HEK293 (cell line): ENCODE results near the gene DNAJC10.
"Not testable (repeated sequence)": the region's sequence is repeated elsewhere in the genome, so short reads cannot be mapped to it uniquely, and the experiment has no call there.

Experiments
- CTCF ChIA-PET: fragments of 350-600 bp; formaldehyde crosslinking; extraction: SDS; loops from one replicate; lab custom pipeline; 2021; ENCODE audit warnings: antibody characterized with exemption; lab: Yijun Ruan, JAX
- POLR2A ChIA-PET: fragments of 300-600 bp; formaldehyde crosslinking; extraction: SDS; loops from one replicate; lab custom pipeline; 2020; ENCODE audit warnings: antibody characterized with exemption, inconsistent platforms; lab: Yijun Ruan, JAX
- H3K27ac ChIP-seq: fragments of 200-500 bp; sonication (Bioruptor generic); 2 replicates; pipeline ENCODE4 v1.5.1; 2014; ENCODE audit warnings: low read depth, low read length, control low read depth, inconsistent platforms; ENCODE audit errors: extremely low read depth
- H3K36me3 ChIP-seq, 2 experiments: fragments of 200-500 bp in 1 of 2; sonication (Bioruptor generic) in 1 of 2; 1 replicate in 1 of 2; 2 replicates in 1 of 2; pipeline ENCODE4 v1.5.1; 2014 to 2017; ENCODE audit warnings: inconsistent platforms in 2 of 2, low read length in 2 of 2; ENCODE audit not compliant: control insufficient read depth in 2 of 2, insufficient read depth in 1 of 2
- H3K4me1 ChIP-seq: fragments of 200-500 bp; sonication (Bioruptor generic); 2 replicates; pipeline ENCODE4 v1.5.1; 2014; ENCODE audit warnings: mild to moderate bottlenecking, low read length, inconsistent platforms; ENCODE audit not compliant: control insufficient read depth, insufficient read depth
- H3K4me3 ChIP-seq: 2 replicates; pipeline ENCODE4 v1.5.1; 2011; ENCODE audit warnings: low read depth, mild to moderate bottlenecking, control low read depth, low read length, moderate library complexity
- H3K9me3 ChIP-seq: fragments of 200-500 bp; sonication (Bioruptor generic); 2 replicates; pipeline ENCODE4 v1.5.1; 2014; ENCODE audit warnings: low read depth, low read length, inconsistent platforms; ENCODE audit not compliant: control insufficient read depth, insufficient read depth
- GLIS1 ChIP-seq: fragments of 450-650 bp; formaldehyde crosslinking; IDR thresholded peaks from 2 replicates; pipeline ENCODE4 v1.5.1; 2016; ENCODE audit warnings: missing biosample characterization, missing genetic modification characterization
- GLIS2 ChIP-seq: fragments of 450-650 bp; formaldehyde crosslinking; IDR thresholded peaks from 2 replicates; pipeline ENCODE4 v1.5.1; 2016; ENCODE audit warnings: missing biosample characterization, missing genetic modification characterization
- KLF9 ChIP-seq: fragments of 450-650 bp; formaldehyde crosslinking; IDR thresholded peaks from 2 replicates; pipeline ENCODE4 v1.5.1; 2016; ENCODE audit warnings: missing biosample characterization, missing genetic modification characterization, low read depth
- OVOL3 ChIP-seq: fragments of 450-650 bp; formaldehyde crosslinking; IDR thresholded peaks from 2 replicates; pipeline ENCODE4 v1.5.1; 2016; ENCODE audit warnings: missing biosample characterization, missing genetic modification characterization
- SP2 ChIP-seq: fragments of 450-650 bp; formaldehyde crosslinking; IDR thresholded peaks from 2 replicates; pipeline ENCODE4 v1.5.1; 2016; ENCODE audit warnings: missing biosample characterization, missing genetic modification characterization
- ZBTB11 ChIP-seq: fragments of 450-650 bp; formaldehyde crosslinking; conservative IDR thresholded peaks from 2 replicates; pipeline ENCODE4 v1.5.1; 2016; ENCODE audit warnings: low read depth, missing biosample characterization, missing genetic modification characterization
- ZNF121 ChIP-seq: fragments of 450-650 bp; formaldehyde crosslinking; IDR thresholded peaks from 2 replicates; pipeline ENCODE4 v1.5.1; 2016; ENCODE audit warnings: missing biosample characterization, missing genetic modification characterization
- ZNF169 ChIP-seq: fragments of 450-650 bp; formaldehyde crosslinking; IDR thresholded peaks from 2 replicates; pipeline ENCODE4 v1.5.1; 2016; ENCODE audit warnings: missing biosample characterization, missing genetic modification characterization
- ZNF274 ChIP-seq, 2 experiments: fragments of 200-500 bp in 1 of 2; fragments of 450-650 bp in 1 of 2; sonication (Bioruptor generic) in 1 of 2; formaldehyde crosslinking in 1 of 2; IDR thresholded peaks; 2 replicates each; pipeline versions ENCODE4 v1.5.1 to v1.6.1; 2014 to 2016; ENCODE audit warnings: borderline replicate concordance in 1 of 2, inconsistent platforms in 1 of 2, low read length in 1 of 2, missing biosample characterization in 1 of 2, missing genetic modification characterization in 1 of 2
- ZNF391 ChIP-seq: fragments of 450-650 bp; formaldehyde crosslinking; IDR thresholded peaks from 2 replicates; pipeline ENCODE4 v1.5.1; 2016; ENCODE audit warnings: low read depth, missing biosample characterization, missing genetic modification characterization, borderline replicate concordance
- ZNF404 ChIP-seq: fragments of 450-650 bp; formaldehyde crosslinking; IDR thresholded peaks from 2 replicates; pipeline ENCODE4 v1.5.1; 2017; ENCODE audit warnings: missing biosample characterization, missing genetic modification characterization
- ZNF416 ChIP-seq: fragments of 450-650 bp; formaldehyde crosslinking; IDR thresholded peaks from 2 replicates; pipeline ENCODE4 v1.5.1; 2016; ENCODE audit warnings: missing biosample characterization, missing genetic modification characterization
- ZNF571 ChIP-seq: fragments of 450-650 bp; formaldehyde crosslinking; IDR thresholded peaks from 2 replicates; pipeline ENCODE4 v1.5.0; 2017; ENCODE audit warnings: missing biosample characterization, missing genetic modification characterization
- ZNF585B ChIP-seq: fragments of 450-650 bp; formaldehyde crosslinking; IDR thresholded peaks from 2 replicates; pipeline ENCODE4 v1.5.1; 2016; ENCODE audit warnings: missing biosample characterization, missing genetic modification characterization
- ZNF621 ChIP-seq: fragments of 450-650 bp; formaldehyde crosslinking; IDR thresholded peaks from 2 replicates; pipeline ENCODE4 v1.5.1; 2017; ENCODE audit warnings: missing biosample characterization, missing genetic modification characterization
- ZNF623 ChIP-seq: fragments of 450-650 bp; formaldehyde crosslinking; IDR thresholded peaks from 2 replicates; pipeline ENCODE4 v1.5.1; 2016; ENCODE audit warnings: missing biosample characterization, missing genetic modification characterization
- ZNF626 ChIP-seq: fragments of 450-650 bp; sonication (Bioruptor Pico); formaldehyde crosslinking; IDR thresholded peaks from 2 replicates; pipeline ENCODE4 v1.5.1; 2018; ENCODE audit warnings: missing biosample characterization, missing genetic modification characterization, inconsistent platforms
- ZNF654 ChIP-seq: fragments of 450-650 bp; formaldehyde crosslinking; IDR thresholded peaks from 2 replicates; pipeline ENCODE4 v1.5.1; 2016; ENCODE audit warnings: low read depth, missing biosample characterization, missing genetic modification characterization
- ZNF664 ChIP-seq: fragments of 450-650 bp; formaldehyde crosslinking; IDR thresholded peaks from 2 replicates; pipeline ENCODE4 v1.5.1; 2016; ENCODE audit warnings: missing biosample characterization, missing genetic modification characterization
- ZNF776 ChIP-seq: fragments of 450-650 bp; formaldehyde crosslinking; IDR thresholded peaks from 2 replicates; pipeline ENCODE4 v1.5.0; 2017; ENCODE audit warnings: missing biosample characterization, missing genetic modification characterization, borderline replicate concordance
- ZSCAN23 ChIP-seq: fragments of 450-650 bp; formaldehyde crosslinking; IDR thresholded peaks from 2 replicates; pipeline ENCODE4 v1.5.1; 2016; ENCODE audit warnings: missing biosample characterization, missing genetic modification characterization

Gene DNAJC10

GRCh38 chr2:182717816-182718215 is 1.8 kb downstream of the DNAJC10 start:
- Histone ChIP-seq H3K9me3 (no peaks in the 10 kb centered on the region), H3K4me3 (no peak overlapping the region), H3K4me1 (no peaks in the 10 kb centered on the region), H3K27ac (no peak overlapping the region), H3K36me3 (peaks cover 21 to 36% of the 10 kb centered on the region in 2 experiments)
- CTCF ChIA-PET = interaction anchor here (1.2 kb wide), 1 partner anchor 51 kb away, joined by 4 read pairs; no protein-coding TSS in a partner anchor
- TF ChIP-seq ZNF571 (tag by site-specific recombination) = no peak
- POLR2A ChIA-PET = no interaction called here

- CTCF ChIA-PET = interaction anchor here (0.6 kb wide), 1 partner anchor 40 kb away, joined by 4 read pairs; no protein-coding TSS in a partner anchor
- H3K27ac ChIP-seq = no peak overlapping the region
Measured at GRCh38 chr2:182718459-182718858, 2.4 kb downstream of the DNAJC10 start.

GRCh38 chr2:182719116-182719515 is 3.1 kb downstream of the DNAJC10 start:
- H3K4me3 ChIP-seq, H3K4me1 ChIP-seq, POLR2A ChIA-PET, H3K9me3 ChIP-seq, H3K27ac ChIP-seq: not testable (repeated sequence)
- peaks cover 26 to 46% of the 10 kb centered on the region in 2 experiments for H3K36me3 ChIP-seq
- 0 out of 2 replicates have a peak, but pooled peaks have one; percentile 16 for TF ChIP-seq ZNF121 (tag by site-specific recombination)
- CTCF ChIA-PET = interaction anchor here (0.6 kb wide), 1 partner anchor 41 kb away, joined by 4 read pairs; no protein-coding TSS in a partner anchor

More at GRCh38 chr2:182718459-182718858, 2.4 kb downstream of the DNAJC10 start:
- TF ChIP-seq ZNF416 (tag by site-specific recombination) (no peak), ZSCAN23 (no peak), ZNF169 (no peak), ZNF621 (no peak), ZNF626 (no peak), ZNF404 (no peak), ZNF664 (tag by site-specific recombination) (no peak), GLIS2 (tag by site-specific recombination) (no peak), OVOL3 (tag by site-specific recombination) (no peak), ZNF776 (tag by site-specific recombination) (no peak), ZNF274 (IDR thresholded peaks at IDR 0.05; ENCODE audit: low read length) (no peak), ZNF274 (tag by site-specific recombination; IDR thresholded peaks at IDR 0.05; ENCODE audit: borderline replicate concordance) (no peak), ZBTB11 (tag by site-specific recombination) (no peak), ZNF585B (tag by site-specific recombination) (no peak), ZNF654 (no peak), GLIS1 (no peak), ZNF623 (tag by site-specific recombination) (no peak), KLF9 (tag by site-specific recombination) (no peak), SP2 (tag by site-specific recombination) (no peak), ZNF391 (no peak)
- POLR2A ChIA-PET = no interaction called here
- H3K4me3 ChIP-seq = no peak overlapping the region
- H3K4me1 ChIP-seq = no peaks in the 10 kb centered on the region
- H3K9me3 ChIP-seq = no peaks in the 10 kb centered on the region
- peaks cover 26 to 42% of the 10 kb centered on the region in 2 experiments for H3K36me3 ChIP-seq
